Activated CD4-positive, alpha-beta T cell treated with anti-CD3 and anti-CD28 coated beads for 36 hours (primary cell): ENCODE data around the gene GRPEL1. TPM values are rescaled to one million over a fixed set of nuclear protein-coding genes. Genes with fewer than 3 reads are reported as not detected.

Experiments used
- ATAC-seq: fragments of 200-7000 bp; cut with Tn5 transposase; one replicate; pipeline ENCODE4 v1.10.0; 2021; ENCODE audit warnings: mild to moderate bottlenecking, moderate library complexity
- CTCF ChIA-PET: fragments of 350-600 bp; sonication (Branson Sonifier 250); formaldehyde crosslinking; loops from one replicate; lab custom pipeline; 2021; ENCODE audit warnings: antibody characterized with exemption; lab: Charles Lee
- POLR2A ChIA-PET: fragments of 350-600 bp; sonication (Branson Sonifier 250); formaldehyde crosslinking; loops from one replicate; lab custom pipeline; 2021; ENCODE audit warnings: antibody characterized with exemption, inconsistent platforms; lab: Charles Lee
- DNase-seq: peaks from one replicate; pipeline ENCODE4 v3.0.0-alpha.2; 2020
- H3K27ac Mint-ChIP-seq: one replicate; pipeline ENCODE4 v1.8.0; 2021; ENCODE audit warnings: mixed read lengths
- H3K27me3 Mint-ChIP-seq: one replicate; pipeline ENCODE4 v1.8.0; 2021; ENCODE audit warnings: mixed read lengths
- H3K36me3 Mint-ChIP-seq: one replicate; pipeline ENCODE4 v1.8.0; 2021; ENCODE audit warnings: low read depth, mixed read lengths
- H3K4me1 Mint-ChIP-seq: one replicate; pipeline ENCODE4 v1.8.0; 2021; ENCODE audit warnings: mixed read lengths
- H3K4me3 Mint-ChIP-seq: one replicate; pipeline ENCODE4 v1.8.0; 2021; ENCODE audit warnings: mild to moderate bottlenecking, moderate library complexity, mixed read lengths
- H3K9me3 Mint-ChIP-seq: one replicate; pipeline ENCODE4 v1.8.0; 2021; ENCODE audit warnings: low read depth, mixed read lengths
- intact Hi-C, 2 experiments: fragments of 100-400 bp; cut with DNase I in 1 of 2; cut with micrococcal nuclease in 1 of 2; formaldehyde crosslinking; loops; one replicate each; pipeline versions ENCODE4 v1.14.2 to v1.15.1; 2022 to 2024; cut with DNase I, micrococcal nuclease
- total RNA-seq, 2 experiments: library from RNA; stranded (reverse); gene quantifications; one replicate each; pipeline ENCODE4 v1.2.3, GENCODE V29; 2021

The GRPEL1 gene
- total RNA-seq: 10 to 100 TPM; 81.0 to 93.0 TPM

GRCh38 chr4:7067452-7068278, at the start of gene GRPEL1:
GRPEL1 (minus strand) TSS chr4:7068064; CDS start chr4:7068032, 32 bp downstream.
- Mint-ChIP-seq H3K27ac (peak within 1 kb of the TSS; percentile 94), H3K36me3 (peaks cover 39% of the 10 kb centered on the region), H3K4me1 (peaks cover 43% of the 10 kb centered on the region), H3K4me3 (peak within 1 kb of the TSS; percentile 94), H3K9me3 (no peaks in the 10 kb centered on the region), H3K27me3 (peaks cover 2% of the 10 kb centered on the region)
- POLR2A ChIA-PET: interaction anchor here (0.6 to 1.7 kb wide), 11 partner anchors 9 to 871 kb away, joined by 3 to 16 read pairs (median 7); partner anchors contain the start of genes TADA2B and TBC1D14
- CTCF ChIA-PET: interaction anchor here (0.6 to 10.3 kb wide), 14 partner anchors 9 to 426 kb away, joined by 3 to 126 read pairs (median 4); partner anchors contain the start of genes TADA2B and TBC1D14
- peak; percentile 100 for DNase-seq
- peak; percentile 94 for ATAC-seq
- intact Hi-C loops: loop anchor here (1.0 to 5.0 kb wide), 13 partner anchors 23 to 1375 kb away; partner anchors contain the start of genes MRFAP1 (in 2 of the 2), TBC1D14 (in 2 of the 2), ACOX3 (in 1 of the 2) and BLOC1S4 (in 1 of the 2)

- H3K27ac Mint-ChIP-seq: no peak overlapping the region
- no peaks in the 10 kb centered on the region for H3K4me1 Mint-ChIP-seq
Measured at GRCh38 chr4:7116705-7117104, 48.8 kb upstream of the GRPEL1 start.

GRCh38 chr4:7115557-7116340, 47.9 kb upstream of the GRPEL1 start:
- POLR2A ChIA-PET: no interaction called here
- H3K27me3 Mint-ChIP-seq: peaks cover 20% of the 10 kb centered on the region
- H3K9me3 Mint-ChIP-seq: peaks cover 7% of the 10 kb centered on the region
- no peaks in the 10 kb centered on the region for H3K36me3 Mint-ChIP-seq
- intact Hi-C loops: no loop called here
- DNase-seq (no peak), ATAC-seq (no peak)
- no peaks in the 10 kb centered on the region for H3K4me1 Mint-ChIP-seq
- no peak overlapping the region for H3K4me3 Mint-ChIP-seq
- CTCF ChIA-PET: no interaction called here
- H3K27ac Mint-ChIP-seq: no peak overlapping the region

More at GRCh38 chr4:7116705-7117104, 48.8 kb upstream of the GRPEL1 start:
- ATAC-seq (no peak), DNase-seq (no peak)
- ChIA-PET POLR2A (no interaction called here), CTCF (interaction anchor here (0.6 kb wide), 1 partner anchor 867 kb away, joined by 3 read pairs; no protein-coding TSS in a partner anchor)
- intact Hi-C loops: no loop called here
- peaks cover 21% of the 10 kb centered on the region for H3K27me3 Mint-ChIP-seq
- no peak overlapping the region for H3K4me3 Mint-ChIP-seq
- peaks cover 7% of the 10 kb centered on the region for H3K9me3 Mint-ChIP-seq
- no peaks in the 10 kb centered on the region for H3K36me3 Mint-ChIP-seq

GRCh38 chr4:7112656-7113055, 44.8 kb upstream of the GRPEL1 start:
- Mint-ChIP-seq H3K4me3 (no peak overlapping the region), H3K4me1 (no peaks in the 10 kb centered on the region), H3K9me3 (peaks cover under 1% of the 10 kb centered on the region), H3K36me3 (no peaks in the 10 kb centered on the region), H3K27me3 (peaks cover under 1% of the 10 kb centered on the region), H3K27ac (no peak overlapping the region)
- ChIA-PET POLR2A (no interaction called here), CTCF (no interaction called here)
- ATAC-seq: no peak
- intact Hi-C loops: no loop called here
- DNase-seq: no peak

DNA sequence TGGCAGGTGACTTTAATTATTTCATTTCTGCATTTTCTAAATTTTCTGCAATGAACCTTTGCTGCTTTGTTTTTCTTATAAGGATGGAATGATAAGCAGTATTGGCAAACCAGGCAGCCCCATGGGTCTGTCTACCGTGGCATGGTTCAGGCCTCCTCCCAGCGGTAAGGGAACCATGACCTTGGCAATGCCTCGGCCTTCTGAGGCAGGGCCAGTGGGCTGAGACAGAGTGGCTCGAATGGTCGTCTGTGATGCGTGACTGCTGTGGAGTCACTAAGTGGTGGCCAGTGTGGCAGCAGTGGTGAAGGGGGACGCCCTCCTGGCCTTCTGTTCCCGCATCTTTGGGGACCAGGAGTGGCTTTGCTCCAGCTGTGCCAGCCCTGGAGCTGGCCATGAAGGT, 43.6 kb upstream of the GRPEL1 start:
- no peaks in the 10 kb centered on the region for H3K27me3 Mint-ChIP-seq
- DNase-seq (no peak), ATAC-seq (no peak)
- no peaks in the 10 kb centered on the region for H3K36me3 Mint-ChIP-seq
- H3K4me1 Mint-ChIP-seq: no peaks in the 10 kb centered on the region
- POLR2A ChIA-PET: no interaction called here
- CTCF ChIA-PET: interaction anchor here (0.7 to 1.0 kb wide), 2 partner anchors 52 to 562 kb away, joined by 3 to 4 read pairs; no protein-coding TSS in a partner anchor
- no peaks in the 10 kb centered on the region for H3K9me3 Mint-ChIP-seq
- intact Hi-C loops: no loop called here
- H3K4me3 Mint-ChIP-seq: no peak overlapping the region
- H3K27ac Mint-ChIP-seq: no peak overlapping the region

GRCh38 chr4:7110546-7110945, 42.7 kb upstream of the GRPEL1 start:
- H3K9me3 Mint-ChIP-seq: no peaks in the 10 kb centered on the region
- H3K27ac Mint-ChIP-seq: no peak overlapping the region
- H3K27me3 Mint-ChIP-seq: no peaks in the 10 kb centered on the region
- DNase-seq: no peak
- no peaks in the 10 kb centered on the region for H3K36me3 Mint-ChIP-seq
- intact Hi-C loops: no loop called here
- ChIA-PET POLR2A (no interaction called here), CTCF (interaction anchor here (1.0 kb wide), 1 partner anchor 561 kb away, joined by 4 read pairs; no protein-coding TSS in a partner anchor)
- ATAC-seq: no peak
- H3K4me3 Mint-ChIP-seq: no peak overlapping the region
- no peaks in the 10 kb centered on the region for H3K4me1 Mint-ChIP-seq

- no peak overlapping the region for H3K4me3 Mint-ChIP-seq
- ATAC-seq: no peak
- no peak overlapping the region for H3K27ac Mint-ChIP-seq
- no peak for DNase-seq
- no peaks in the 10 kb centered on the region for H3K27me3 Mint-ChIP-seq
- H3K4me1 Mint-ChIP-seq: no peaks in the 10 kb centered on the region
- no peaks in the 10 kb centered on the region for H3K9me3 Mint-ChIP-seq
- POLR2A ChIA-PET: no interaction called here
- intact Hi-C loops: no loop called here
- CTCF ChIA-PET: interaction anchor here (0.6 kb wide), 1 partner anchor 782 kb away, joined by 3 read pairs; no protein-coding TSS in a partner anchor
- no peaks in the 10 kb centered on the region for H3K36me3 Mint-ChIP-seq
Measured at GRCh38 chr4:7109169-7109568, 41.3 kb upstream of the GRPEL1 start.

DNA sequence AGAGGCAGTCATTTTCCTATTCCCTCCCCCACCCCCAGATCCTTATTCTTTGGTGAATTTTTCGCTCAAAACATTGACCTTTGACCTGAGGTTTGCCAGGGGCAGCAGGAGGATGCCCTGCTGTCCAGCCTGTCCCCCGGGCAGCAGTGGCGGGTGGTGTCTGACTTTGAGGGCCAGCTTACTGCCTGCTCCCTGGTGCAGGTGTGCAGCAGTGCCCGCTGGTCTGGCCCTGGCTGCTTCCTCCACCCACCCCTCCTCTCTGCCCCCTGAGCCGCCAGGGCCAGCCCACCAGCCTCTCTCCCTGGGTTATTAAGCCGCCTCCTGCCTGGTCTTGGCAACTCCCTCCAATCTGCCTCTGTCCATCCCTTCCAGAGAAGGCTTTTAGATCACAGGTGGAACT, 40.8 kb upstream of the GRPEL1 start:
- no peak for DNase-seq
- no peak for ATAC-seq
- POLR2A ChIA-PET: no interaction called here
- Mint-ChIP-seq H3K4me3 (no peak overlapping the region), H3K27me3 (no peaks in the 10 kb centered on the region), H3K36me3 (no peaks in the 10 kb centered on the region), H3K4me1 (no peaks in the 10 kb centered on the region), H3K9me3 (no peaks in the 10 kb centered on the region), H3K27ac (no peak overlapping the region)
- CTCF ChIA-PET: no interaction called here
- intact Hi-C loops: no loop called here

DNA sequence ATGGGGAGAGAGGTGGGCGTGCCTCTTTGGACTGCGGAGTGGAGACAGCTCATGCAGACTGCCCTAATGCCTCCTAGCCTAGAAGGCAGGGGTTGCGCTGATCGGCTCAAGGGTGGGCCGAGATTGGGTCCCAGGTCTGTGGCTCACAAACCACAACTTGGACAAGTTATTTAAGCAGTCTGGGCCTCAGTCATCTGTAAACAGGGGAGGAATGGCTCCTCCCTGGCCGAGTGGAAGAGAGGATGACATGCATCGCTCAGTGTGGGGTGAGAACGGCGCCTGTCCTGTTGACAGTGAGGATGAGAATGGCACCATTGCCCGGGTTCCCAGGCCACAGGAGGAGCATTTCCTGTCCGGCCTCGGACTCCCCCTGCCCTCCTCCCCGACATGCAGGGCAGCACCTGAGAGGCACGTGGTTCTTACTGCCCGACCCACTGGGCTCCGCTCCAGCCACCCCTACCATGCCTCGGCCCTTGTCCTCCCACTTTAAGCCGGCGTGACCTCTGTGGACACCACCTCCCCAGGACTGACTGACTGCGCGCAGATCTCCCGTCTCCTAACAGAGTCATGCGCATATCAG, 40.3 kb upstream of the GRPEL1 start:
- ChIA-PET POLR2A (no interaction called here), CTCF (no interaction called here)
- intact Hi-C loops: no loop called here
- ATAC-seq: no peak
- no peak overlapping the region for H3K27ac Mint-ChIP-seq
- no peak for DNase-seq
- H3K4me1 Mint-ChIP-seq: no peaks in the 10 kb centered on the region
- H3K9me3 Mint-ChIP-seq: no peaks in the 10 kb centered on the region
- no peak overlapping the region for H3K4me3 Mint-ChIP-seq
- H3K27me3 Mint-ChIP-seq: no peaks in the 10 kb centered on the region
- H3K36me3 Mint-ChIP-seq: no peaks in the 10 kb centered on the region

DNA sequence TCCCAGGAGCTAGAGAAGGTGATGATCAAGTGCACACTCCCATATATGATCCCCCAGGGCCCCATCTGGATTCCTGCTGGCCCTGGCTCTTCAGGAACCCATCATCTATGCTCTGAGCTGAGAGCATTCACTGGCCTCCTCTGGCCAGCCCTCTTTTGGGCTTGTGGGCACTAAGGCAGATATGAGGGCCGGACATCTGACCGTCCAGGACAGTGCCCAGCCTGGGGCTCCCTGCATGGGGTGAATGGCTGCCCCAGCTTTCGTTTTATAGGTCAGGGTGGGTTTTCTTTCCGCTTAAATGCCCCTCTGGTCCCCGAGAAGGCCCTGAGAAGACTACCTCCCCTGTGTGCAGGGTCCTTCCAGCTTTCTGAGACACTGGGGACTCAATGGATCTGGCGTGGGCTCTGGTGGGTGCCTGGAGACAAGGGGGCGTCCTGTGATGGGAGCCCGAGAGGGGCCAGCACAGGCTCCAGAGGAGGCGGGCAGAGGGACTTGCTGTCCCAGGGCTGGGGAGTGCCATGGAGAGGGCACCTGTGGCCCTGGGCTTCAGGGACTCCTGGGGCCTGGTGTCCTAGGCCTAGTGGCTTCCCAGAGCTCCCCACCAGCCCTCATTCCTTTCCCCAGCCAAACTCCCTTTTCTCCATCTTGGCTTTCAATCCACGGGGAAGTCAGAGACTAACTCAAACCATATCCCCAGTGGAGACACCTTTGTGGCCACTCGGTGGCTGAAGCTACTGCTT, 39.5 kb upstream of the GRPEL1 start:
- H3K27me3 Mint-ChIP-seq: no peaks in the 10 kb centered on the region
- H3K4me3 Mint-ChIP-seq: no peak overlapping the region
- H3K36me3 Mint-ChIP-seq: no peaks in the 10 kb centered on the region
- intact Hi-C loops: no loop called here
- no peak for DNase-seq
- ChIA-PET POLR2A (no interaction called here), CTCF (no interaction called here)
- no peaks in the 10 kb centered on the region for H3K9me3 Mint-ChIP-seq
- no peak overlapping the region for H3K27ac Mint-ChIP-seq
- ATAC-seq: no peak
- H3K4me1 Mint-ChIP-seq: peaks cover under 1% of the 10 kb centered on the region
